HG03280 (cell line): Measurements from ENCODE around the gene RRAGC.

Source experiments
- ATAC-seq: cut with Tn5 transposase; IDR thresholded peaks from one replicate; pipeline ENCODE4 v1.9.1; 2021; ENCODE audit warnings: mild to moderate bottlenecking, moderate library complexity; ENCODE audit not compliant: unreplicated experiment

RRAGC gene, protein sequence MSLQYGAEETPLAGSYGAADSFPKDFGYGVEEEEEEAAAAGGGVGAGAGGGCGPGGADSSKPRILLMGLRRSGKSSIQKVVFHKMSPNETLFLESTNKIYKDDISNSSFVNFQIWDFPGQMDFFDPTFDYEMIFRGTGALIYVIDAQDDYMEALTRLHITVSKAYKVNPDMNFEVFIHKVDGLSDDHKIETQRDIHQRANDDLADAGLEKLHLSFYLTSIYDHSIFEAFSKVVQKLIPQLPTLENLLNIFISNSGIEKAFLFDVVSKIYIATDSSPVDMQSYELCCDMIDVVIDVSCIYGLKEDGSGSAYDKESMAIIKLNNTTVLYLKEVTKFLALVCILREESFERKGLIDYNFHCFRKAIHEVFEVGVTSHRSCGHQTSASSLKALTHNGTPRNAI

DNA sequence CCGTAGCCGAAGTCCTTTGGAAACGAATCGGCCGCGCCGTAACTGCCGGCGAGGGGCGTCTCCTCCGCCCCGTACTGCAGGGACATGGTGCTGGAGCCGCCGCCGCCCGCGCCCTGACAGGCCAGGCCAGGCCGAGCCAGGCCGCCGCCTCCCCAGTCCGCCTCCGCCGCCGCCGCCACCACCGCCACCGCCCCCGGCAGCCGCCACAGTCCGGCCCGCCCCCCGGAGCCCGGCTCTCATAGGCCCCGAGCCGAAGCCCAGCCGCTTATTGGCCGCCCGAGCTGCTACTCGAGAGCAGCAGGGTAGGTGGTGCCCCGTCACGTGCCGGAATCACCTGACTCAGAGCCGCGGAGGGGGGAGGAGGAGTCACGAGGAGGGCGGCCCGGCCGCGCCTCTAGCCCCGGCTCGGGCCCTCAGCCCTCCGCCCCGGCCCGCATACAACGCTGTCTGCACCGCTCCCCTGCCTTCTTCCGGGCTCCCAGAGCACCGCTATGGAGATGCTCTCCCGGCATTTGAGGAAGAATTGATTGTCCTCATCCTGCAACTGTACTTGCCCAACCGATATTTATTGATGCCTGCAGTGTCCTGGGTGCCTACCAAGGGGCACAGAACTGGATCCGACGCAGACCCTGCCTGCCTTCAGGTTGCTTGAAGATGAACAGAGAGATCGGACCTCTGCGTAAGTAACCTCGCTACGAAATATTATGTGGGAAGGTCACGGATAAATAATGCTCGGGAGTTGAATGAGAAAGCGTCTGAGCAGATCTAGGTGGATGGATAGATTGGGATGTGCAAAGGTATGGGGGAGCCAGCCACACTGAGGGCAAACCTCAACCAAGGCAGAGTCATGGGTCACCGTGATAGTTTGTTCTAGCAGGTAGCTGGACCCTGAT is at the start of gene RRAGC:
Gene RRAGC, minus strand, starts transcription at position 212 of the 893 bp plus-strand sequence. Its CDS starts 126 bp downstream, at position 86.
- peak; percentile 96 for ATAC-seq

DNA sequence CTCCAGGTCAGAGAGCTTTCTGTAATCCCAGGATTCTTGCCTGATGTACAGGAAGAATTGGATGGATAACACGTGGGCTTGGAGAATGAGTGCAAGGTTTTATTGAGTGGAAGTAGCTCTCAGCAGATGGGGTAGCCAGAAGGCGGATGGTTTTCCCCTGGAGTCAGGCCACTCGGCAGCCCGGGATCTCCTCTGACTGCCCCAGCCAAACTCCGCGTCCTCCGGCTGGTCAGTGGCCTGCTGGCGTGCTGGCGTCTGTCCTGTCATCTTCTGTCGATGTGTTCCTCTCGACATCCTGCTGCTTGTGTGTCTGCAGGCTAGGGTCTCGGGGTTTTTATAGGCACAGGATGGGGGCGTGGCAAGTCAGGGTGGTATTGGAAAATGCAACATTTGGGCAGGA is 49.2 kb upstream of the RRAGC start:
- ATAC-seq = no peak

DNA sequence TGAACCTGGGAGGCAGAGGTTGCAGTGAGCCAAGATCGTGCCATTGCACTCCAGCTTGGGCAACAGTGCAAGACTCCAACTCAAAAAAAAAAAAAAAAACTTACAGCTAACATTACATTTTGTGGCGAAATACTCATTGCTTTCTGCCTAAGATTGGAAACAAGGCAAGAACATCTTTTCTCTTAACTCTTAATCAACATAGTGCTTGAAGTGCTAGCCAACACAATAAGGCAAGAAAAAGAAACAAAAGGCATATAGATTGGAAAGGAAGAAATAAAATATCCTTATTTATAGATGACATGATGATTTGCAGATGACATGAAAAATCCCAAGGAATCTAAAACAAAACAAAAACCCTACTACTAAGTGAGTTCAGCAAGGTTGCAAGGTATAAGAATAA is 46.4 kb upstream of the RRAGC start:
- no peak for ATAC-seq

DNA sequence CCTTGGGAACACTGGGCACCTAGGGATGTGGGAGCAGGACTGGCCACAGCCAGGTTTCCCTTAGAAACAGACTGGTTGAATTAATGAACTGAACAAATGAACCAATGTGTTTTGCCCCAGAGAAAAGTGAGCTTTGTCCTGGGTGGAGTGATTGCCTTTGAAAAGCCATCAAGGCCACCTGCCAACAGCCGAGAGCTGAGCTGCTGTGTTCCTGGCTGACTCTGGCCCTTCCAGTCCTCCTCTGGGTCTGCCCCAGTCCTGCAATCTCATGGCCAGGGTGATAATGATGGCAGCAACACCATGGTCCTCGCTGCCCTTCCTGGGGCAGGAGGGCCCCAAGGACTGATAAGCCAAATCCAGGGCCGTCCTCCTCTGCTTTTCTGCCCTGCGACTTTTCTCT is 40.0 kb upstream of the RRAGC start:
- no peak for ATAC-seq

DNA sequence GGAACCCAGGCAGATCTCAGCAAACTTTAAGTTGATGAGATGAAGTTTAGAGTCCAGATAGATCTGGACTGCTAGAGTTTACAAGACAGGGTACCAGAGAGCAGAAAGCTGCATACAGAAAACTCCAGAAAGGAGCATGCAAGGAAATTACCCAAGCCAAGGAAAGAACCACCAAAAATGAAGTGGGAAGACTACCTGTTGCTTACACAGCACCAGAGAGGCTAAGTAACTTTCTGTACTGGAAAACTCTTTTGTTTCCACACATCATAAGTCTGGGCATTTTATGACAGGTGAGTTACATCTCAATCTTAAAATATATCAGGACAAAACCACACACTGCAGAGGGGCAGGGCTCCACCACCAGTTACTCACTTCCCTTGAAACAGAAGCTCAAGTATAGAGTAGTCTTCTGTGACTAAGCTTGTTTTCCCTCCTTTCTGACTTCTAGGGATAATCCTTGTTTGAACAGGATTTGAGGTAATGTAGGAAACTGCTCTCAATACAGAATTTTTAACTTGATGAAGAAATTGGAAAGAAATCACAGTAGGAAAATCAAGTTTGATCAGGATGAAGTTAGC is 39.2 kb upstream of the RRAGC start:
- no peak for ATAC-seq

DNA sequence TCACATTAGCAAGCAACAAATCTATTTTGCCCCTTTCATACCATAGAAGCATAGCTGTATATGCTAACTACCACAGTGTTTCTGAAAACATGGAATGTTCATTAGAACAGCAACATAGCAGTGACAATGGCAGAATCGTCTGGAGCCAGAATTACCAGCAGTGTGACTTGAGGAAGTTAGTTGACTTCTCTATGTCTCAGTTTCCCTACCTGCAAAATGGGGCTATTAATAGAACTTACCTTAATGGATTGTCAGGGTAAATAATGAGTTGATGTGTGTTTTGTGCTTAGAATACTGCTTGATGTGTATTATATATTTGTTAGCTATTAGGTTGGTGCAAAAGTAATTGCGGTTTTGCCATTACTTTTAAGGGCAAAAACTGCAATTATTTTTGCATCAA is 36.6 kb upstream of the RRAGC start:
- no peak for ATAC-seq

DNA sequence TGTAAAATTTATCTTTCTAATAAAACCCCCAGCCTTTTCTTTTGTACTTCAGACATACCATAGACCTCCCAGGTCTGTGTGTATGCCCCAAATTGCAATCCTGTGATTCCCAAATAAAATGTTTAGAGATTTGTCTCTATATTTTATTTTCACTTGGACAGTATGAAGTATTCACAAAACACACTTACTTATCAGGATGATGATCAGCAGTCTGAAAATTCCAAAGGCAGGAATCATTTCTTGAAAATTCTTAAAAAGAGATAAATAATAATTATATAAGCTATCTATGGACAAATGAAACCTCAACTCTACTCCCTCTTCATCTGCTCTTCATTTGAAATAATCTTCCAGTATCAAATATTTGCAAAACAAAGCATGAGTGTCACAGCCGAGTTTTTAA is 33.4 kb upstream of the RRAGC start:
- ATAC-seq = no peak

DNA sequence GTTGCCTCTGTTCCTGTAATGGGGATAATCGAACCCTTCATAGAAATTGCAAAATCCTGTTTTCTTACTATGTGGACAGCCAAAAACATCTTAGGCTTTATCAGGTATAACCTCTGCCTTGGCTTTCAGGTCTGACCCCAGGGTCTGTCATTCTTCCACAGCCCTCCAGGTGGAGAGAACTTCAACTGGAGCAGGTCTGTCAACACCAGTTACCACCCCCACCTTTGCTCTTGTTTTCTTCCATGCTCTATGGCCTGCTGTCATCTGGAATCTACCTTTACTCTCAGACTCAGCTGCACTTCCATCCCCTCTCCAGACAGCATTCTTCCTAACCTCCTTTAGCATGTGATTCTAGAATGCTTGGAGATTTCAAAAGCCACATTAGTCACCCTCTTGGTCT is 32.2 kb upstream of the RRAGC start:
- ATAC-seq = no peak

DNA sequence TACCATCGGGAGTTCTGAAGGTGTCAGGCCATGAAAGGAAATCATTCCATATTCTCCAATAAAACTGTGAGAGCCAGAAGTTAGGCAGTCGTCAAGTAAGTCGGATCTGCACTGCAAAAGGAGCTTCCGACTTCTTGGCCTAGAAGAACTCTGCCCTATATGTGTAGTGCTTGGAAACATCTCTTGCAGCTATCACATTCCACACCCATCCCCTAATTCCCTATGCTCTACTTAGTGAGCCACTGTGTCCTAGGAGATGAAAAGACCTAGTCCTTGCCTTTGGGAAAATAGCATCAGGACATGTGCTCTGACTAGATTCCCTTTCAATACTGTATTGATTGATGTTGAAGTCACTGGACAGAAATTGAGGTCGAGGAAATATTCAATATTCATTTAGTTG is 30.0 kb upstream of the RRAGC start:
- ATAC-seq = no peak

DNA sequence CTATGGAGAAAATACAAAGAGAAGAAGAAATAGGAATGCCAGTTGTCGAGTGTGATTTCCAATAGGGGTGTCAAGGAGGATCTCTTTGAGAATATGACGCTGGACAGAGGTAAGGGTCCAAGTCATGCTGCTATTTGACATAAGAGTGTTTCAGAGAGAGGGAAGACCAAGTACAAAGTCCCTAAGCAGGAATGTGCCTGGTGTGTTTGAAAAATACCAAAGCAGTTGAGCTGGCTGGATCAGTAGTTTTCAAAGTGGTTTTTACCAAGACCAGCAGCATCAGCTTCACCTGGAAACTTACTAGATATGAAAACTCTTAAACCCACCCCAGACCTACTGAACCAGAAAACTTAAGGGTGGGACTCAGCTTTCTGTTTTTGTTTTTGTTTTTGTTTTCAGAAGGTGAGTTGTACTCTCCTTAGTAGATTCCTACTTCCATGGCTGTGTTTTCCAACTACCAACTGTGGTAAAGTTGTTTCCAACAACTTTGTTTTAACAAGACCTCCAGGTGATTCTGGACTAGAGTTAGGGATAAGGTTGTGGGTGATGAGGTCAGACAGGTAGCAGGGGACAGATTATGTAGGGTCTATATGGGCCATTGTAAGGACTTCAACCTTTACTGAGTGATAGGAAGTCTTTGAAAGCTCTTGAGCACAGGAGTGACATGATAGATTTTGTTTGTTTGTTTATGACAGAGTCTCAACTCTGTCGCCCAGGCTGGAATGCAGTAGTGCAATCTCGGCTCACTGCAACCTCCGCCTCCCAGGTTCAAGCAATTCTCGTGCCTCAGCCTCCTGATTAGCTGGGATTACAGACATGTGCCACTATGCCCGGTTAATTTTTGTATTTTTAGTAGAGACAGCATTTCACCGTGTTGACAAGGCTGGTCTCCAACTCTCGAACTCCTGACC is 29.1 kb upstream of the RRAGC start:
- no peak for ATAC-seq

DNA sequence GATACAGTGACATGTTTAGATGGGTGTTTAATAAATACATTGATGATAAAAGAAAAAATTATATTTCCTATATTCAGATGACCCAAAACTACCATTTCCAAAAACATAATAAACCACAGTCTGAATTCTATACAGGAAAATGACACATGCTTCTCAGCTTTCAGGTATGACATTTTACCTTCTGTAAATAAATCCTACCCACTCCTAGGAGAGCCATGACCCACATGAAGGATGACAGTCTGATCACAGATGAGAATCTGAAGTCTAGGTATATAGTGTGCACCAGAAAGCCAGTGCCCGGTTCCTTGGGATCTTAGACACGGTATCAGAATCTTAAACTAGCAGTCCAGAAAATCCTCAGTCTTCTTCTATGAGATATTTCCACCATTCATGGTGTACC is 25.5 kb upstream of the RRAGC start:
- no peak for ATAC-seq

DNA sequence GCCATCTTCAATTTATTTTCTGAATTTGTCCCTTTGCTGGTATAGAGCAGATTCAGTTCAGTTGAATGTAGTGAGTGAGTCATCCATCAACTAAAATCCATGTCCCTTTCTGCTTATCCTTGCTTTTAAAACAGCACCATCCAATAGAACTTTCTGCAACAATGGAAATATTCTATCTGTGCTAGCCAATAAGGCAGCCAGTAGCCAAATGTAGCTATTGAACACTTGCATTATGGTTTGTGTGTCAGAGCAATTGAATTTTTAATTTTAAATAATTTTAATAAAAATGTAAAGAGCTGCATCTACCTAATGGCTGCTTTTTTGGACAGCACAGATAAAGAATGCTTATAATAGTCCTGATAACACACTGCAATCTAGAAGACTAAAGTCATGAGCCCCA is 21.9 kb upstream of the RRAGC start, which contains the start of gene GJA9:
Gene GJA9, minus strand, starts transcription at position 101 of the 400 bp plus-strand sequence. CDS start 5,489 bp downstream, outside the sequence.
- no peak for ATAC-seq

DNA sequence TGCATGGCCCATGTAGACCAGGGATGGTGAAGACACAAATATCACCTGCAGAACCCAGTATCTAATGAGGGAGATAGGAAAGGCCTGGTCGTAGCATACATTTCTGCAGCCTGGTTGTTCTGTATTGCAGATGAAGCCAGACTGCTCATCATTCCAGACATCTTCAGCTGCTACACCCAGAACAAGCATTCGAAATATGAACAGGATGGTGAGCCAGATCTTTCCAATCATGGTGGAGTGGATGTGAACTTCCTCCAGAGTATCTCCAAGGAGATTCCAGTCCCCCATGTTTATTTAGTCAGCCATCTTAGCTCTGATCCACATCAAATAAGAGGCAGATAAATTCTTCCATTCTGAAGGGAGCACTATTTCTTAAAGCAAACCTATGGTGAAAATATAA is 16.2 kb upstream of the RRAGC start:
- ATAC-seq = no peak

DNA sequence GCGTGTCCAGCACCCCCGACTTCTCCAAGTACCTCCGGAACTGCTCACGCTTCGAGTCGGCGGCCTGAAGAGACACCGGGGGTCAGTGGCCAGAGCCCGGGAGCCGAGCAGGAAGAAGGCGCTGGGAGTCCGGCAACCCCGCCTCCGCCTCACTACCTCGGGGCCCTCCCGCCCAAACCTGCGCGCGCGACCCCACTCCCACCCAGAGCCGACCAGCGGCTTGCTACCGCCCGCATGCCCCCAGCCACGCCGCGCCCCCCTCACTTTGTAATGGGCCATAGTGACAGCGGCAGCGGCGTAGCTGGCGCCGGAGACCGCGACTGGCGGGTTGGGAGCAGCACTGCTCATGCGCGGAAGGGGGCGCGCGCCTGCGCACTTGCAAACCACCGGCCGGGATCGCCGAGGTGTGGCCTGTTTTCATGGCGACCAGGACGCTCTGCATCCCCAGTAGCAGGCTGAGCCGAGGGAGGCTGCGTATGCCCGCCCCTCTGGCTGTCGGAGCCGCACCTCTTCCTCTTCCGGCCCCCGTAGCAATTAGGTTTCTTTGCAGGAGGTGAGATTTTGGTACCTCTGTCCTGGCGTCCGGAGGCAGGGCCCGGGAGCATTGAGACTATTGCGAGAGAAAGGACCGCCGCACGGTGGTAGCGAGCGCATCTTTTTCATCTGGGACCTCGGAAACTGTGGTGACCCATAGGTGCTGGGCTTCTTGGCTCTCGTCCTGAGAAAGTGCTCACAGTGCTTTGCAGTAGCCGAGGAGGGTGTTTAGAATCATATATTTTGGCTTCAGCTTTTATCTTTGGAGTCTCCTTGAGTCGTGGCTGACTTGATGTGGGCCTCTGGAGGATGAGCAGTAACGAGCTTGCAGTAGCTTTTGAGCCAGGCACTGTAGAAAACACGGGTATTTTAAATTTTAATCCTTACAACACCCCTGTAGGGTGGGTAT is 13.7 kb upstream of the RRAGC start, which contains the start of gene MYCBP:
Gene MYCBP, minus strand, starts transcription at position 322 of the 943 bp plus-strand sequence. Its CDS starts 43 bp downstream, at position 279.
- ATAC-seq = peak; percentile 98

DNA sequence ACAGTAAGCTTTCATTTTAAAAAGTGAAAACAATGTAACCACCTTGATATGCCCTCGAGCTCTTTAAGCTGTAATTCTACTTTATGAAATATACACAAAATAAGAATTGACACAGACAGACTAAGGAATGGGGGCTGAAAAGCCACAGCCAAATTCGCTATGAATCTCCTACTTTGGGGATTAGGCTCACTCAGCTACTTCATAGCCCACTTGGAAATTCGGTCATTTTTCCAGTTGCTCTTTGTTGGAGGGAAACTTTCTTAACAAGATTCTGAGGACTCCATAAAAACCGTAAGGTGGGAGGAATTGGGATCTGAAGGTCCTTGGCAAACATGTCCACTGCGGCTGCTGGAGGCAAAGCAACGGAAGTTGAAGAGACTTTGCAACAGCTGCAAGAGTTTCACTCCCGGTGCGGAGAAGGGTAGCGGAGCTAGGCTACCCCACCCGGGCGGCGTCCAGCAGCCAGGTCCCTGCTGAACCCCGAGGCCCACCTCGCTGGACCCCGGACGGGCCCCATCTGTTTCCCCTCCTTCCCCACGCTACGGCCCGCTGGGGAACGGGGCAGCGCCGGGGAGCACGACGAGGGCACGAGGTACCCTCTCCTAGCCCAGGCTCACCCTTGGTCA is 12.9 kb upstream of the RRAGC start:
- peak; percentile 12 for ATAC-seq

DNA sequence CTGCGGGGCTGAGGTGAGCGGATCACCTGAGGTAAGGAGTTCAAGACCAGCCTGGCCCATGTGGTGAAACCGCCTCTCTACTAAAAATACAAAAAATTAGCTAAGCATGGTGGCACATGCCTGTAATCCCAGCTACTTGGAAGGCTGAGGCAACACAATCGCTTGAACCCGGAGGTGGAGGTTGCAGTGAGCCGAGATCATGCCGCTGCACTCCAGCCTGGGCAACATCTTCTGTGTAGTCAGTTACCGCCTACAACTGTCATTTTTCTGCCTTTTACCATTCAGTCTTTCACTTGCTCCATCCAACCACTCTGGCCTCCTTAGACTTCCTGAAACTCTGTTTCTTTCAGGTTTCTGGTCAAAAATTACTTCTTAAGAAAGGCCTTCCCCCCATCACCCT is 11.4 kb upstream of the RRAGC start:
- ATAC-seq = no peak

DNA sequence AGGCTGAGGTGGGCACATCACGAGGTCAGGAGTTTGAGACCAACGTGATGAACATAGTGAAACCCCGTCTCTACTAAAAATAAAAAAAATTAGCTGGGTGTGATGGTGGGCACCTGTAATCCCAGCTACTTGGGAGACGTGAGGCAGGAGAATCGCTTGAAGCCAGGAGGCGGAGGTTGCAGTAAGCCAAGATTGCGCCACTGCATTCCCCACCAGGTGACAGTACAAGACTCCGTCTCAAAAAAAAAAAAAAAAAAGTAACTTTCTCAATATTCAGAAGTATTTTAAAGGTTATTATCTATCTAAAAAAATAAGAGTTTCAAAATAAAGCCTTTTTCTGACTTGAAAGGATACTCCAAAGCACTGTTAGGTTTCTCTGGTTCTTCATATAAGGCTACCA is 7.6 kb upstream of the RRAGC start:
- ATAC-seq = no peak

DNA sequence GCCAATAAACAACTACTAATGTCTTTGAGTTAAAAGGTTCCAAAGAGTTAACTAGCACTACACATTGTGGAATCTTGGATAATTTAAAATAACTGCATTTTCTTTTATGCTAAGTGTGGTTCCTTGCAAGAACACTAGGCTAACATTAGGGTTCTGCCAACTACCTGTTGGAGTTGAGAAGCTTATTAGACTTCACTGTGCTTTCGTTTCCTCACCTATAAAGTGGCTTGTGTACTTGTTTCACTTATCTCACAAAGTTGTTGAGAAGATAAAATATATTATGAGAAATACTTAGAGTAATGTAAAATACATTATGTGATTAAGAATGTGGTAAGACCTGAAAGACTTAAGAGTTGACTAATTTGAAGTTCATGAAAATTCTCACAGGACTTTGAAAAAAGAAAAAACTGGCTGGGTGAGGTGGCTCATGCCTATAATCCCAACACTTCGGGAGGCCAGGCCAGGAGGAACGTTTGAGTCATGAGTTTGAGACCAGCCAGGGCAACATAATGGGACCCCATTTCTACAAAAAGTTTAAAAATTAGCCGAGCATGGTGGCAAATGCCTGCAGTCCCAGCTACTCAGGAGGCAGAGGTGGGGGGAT is 5.6 kb upstream of the RRAGC start:
- no peak for ATAC-seq

DNA sequence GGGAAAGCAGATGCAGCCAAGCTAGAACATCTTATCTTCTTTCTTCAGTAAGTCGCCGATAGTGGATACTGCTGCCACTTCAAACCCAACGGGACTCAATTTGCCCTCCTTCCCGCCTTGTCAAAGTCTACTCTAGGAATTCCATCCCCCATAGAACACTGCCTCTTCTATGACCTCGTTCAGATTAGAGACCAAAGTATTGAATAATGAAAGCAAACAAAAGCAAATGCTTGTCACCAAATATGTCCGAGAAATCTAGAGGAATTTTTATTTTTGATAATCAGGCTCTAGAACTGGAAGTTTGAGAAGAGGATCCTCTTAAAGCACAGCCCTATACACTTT is 853 bp upstream of the RRAGC start:
- no peak for ATAC-seq
